Peyer's patch (tissue), 4 donors: ENCODE measurements around the gene MYDGF.

Experiments used
- CTCF ChIP-seq, 6 experiments: fragments of 450-650 bp in 4 of 6; fragments of 200-600 bp in 2 of 6; sonication (generic) in 1 of 6; IDR thresholded peaks; one replicate each; pipeline ENCODE4 v1.5.1; 2017 to 2019; ENCODE audit warnings: antibody characterized with exemption in 6 of 6, mild to moderate bottlenecking in 3 of 6, moderate library complexity in 1 of 6
- POLR2A ChIP-seq, 2 donors: fragments of 450-650 bp; IDR thresholded peaks; one replicate each; pipeline ENCODE4 v1.5.1; 2017; ENCODE audit warnings: antibody characterized with exemption in 2 of 2, mild to moderate bottlenecking in 2 of 2, moderate library complexity in 2 of 2

GRCh38 chr19:4678881-4679790 lies 9.0 kb upstream of the MYDGF start:
- TF ChIP-seq CTCF (IDR thresholded peaks at IDR 0.05) (no peak), POLR2A (IDR thresholded peaks at IDR 0.05) (no peak)
